ENCODE results near the gene ANO6. TPM values are rescaled to one million over a fixed set of nuclear protein-coding genes. Genes with fewer than 3 reads are reported as not detected.
A peak's percentile ranks its signal among the peaks of the same experiment; 100 is the strongest.

ANO6 gene
- total RNA-seq, 3 donors from 2014 or later, result 71.8 to 141 (median 76.5) TPM

DNA sequence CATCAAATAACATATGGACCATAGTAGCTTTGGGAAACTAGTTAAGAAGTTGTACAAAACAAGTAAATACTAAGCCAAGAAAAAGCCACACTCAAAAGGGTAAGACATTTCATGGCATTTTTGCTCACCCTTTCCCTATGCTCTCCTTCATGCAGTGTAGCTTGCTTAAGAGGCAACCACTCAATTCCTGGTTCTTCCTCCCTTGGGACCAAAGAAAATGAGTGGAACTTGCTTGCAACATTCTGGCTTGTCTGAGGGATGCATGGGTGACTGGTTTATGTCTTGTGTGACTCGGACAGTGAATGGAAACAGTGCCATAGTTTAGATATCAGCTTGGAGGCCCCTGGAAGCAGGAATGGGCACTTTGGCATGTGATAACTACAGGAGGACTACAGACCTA, 261.6 kb downstream of the ANO6 start:
- DNase-seq (ENCODE audit: low spot score in 2 of 2), result no peak
- no peaks in the 10 kb centered on the region for H3K27me3 ChIP-seq
- TF ChIP-seq POLR2AphosphoS5 (IDR thresholded peaks at IDR 0.05), result no peak
- TF ChIP-seq POLR2A (IDR thresholded peaks at IDR 0.05), result no peak
- TF ChIP-seq, protein P1, sequence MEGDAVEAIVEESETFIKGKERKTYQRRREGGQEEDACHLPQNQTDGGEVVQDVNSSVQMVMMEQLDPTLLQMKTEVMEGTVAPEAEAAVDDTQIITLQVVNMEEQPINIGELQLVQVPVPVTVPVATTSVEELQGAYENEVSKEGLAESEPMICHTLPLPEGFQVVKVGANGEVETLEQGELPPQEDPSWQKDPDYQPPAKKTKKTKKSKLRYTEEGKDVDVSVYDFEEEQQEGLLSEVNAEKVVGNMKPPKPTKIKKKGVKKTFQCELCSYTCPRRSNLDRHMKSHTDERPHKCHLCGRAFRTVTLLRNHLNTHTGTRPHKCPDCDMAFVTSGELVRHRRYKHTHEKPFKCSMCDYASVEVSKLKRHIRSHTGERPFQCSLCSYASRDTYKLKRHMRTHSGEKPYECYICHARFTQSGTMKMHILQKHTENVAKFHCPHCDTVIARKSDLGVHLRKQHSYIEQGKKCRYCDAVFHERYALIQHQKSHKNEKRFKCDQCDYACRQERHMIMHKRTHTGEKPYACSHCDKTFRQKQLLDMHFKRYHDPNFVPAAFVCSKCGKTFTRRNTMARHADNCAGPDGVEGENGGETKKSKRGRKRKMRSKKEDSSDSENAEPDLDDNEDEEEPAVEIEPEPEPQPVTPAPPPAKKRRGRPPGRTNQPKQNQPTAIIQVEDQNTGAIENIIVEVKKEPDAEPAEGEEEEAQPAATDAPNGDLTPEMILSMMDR (IDR thresholded peaks at IDR 0.05), result no peak
- no peak overlapping the region for H3K4me3 ChIP-seq
- no peaks in the 10 kb centered on the region for H3K9me3 ChIP-seq
- intact Hi-C loops (cut with DNase I; ENCODE audit: low total_unique reads), result no loop called here
- H3K4me1 ChIP-seq, result no peaks in the 10 kb centered on the region
- H3K27ac ChIP-seq, result no peak overlapping the region
- H3K36me3 ChIP-seq, result no peaks in the 10 kb centered on the region

GRCh38 chr12:45478931-45479330, 263.0 kb downstream of the ANO6 start:
- Histone ChIP-seq H3K9me3 (no peaks in the 10 kb centered on the region), H3K36me3 (no peaks in the 10 kb centered on the region), H3K4me3 (no peak overlapping the region), H3K4me1 (no peaks in the 10 kb centered on the region), H3K27me3 (no peaks in the 10 kb centered on the region), H3K27ac (no peak overlapping the region)
- intact Hi-C loops (cut with DNase I; ENCODE audit: low total_unique reads), result no loop called here
- TF ChIP-seq, protein P1 (IDR thresholded peaks at IDR 0.05), result no peak
- no peak for TF ChIP-seq POLR2AphosphoS5 (IDR thresholded peaks at IDR 0.05)
- TF ChIP-seq POLR2A (IDR thresholded peaks at IDR 0.05), result no peak
- no peak for DNase-seq (ENCODE audit: low spot score in 2 of 2)

- H3K27me3 ChIP-seq, result no peaks in the 10 kb centered on the region
- H3K36me3 ChIP-seq, result no peaks in the 10 kb centered on the region
- TF ChIP-seq, protein P1 (IDR thresholded peaks at IDR 0.05), result no peak
- TF ChIP-seq POLR2A (IDR thresholded peaks at IDR 0.05) (no peak), POLR2AphosphoS5 (IDR thresholded peaks at IDR 0.05) (no peak)
- H3K9me3 ChIP-seq, result no peaks in the 10 kb centered on the region
- no peak overlapping the region for H3K27ac ChIP-seq
- no peak for DNase-seq (ENCODE audit: low spot score in 2 of 2)
- H3K4me3 ChIP-seq, result no peak overlapping the region
- intact Hi-C loops (cut with DNase I; ENCODE audit: low total_unique reads), result no loop called here
- no peaks in the 10 kb centered on the region for H3K4me1 ChIP-seq
These were observed 265.9 kb downstream of the ANO6 start for GRCh38 chr12:45481746-45482145.

DNA sequence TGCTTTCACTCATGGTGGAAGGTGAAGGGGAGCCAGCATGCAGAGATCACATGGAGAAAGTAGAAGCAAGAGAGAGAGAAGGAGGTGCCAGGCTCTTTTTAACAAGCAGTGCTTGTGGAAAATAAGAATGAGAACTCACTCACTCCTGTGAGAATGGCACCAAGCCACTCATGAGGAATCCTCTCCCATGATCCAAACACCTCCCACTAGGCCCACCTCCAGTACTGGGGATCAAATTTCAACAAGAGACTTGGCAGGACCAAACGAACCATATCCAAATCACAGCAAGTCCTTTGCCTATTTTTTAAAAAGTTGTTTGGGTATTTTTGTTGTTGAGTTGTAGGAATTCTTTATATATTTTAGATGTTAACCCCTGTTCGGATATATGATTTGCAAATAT, 267.7 kb downstream of the ANO6 start:
- Histone ChIP-seq H3K36me3 (no peaks in the 10 kb centered on the region), H3K4me1 (no peaks in the 10 kb centered on the region), H3K9me3 (no peaks in the 10 kb centered on the region), H3K27ac (no peak overlapping the region), H3K4me3 (no peak overlapping the region), H3K27me3 (no peaks in the 10 kb centered on the region)
- DNase-seq (ENCODE audit: low spot score in 2 of 2), result peak in 1 of 2 donors; percentile 30
- intact Hi-C loops (cut with DNase I; ENCODE audit: low total_unique reads), result no loop called here
- TF ChIP-seq POLR2A (IDR thresholded peaks at IDR 0.05) (no peak), POLR2AphosphoS5 (IDR thresholded peaks at IDR 0.05) (no peak)
- TF ChIP-seq, protein P1 (IDR thresholded peaks at IDR 0.05), result no peak

Other genes starting within 250 kb of the ANO6 start
- under 1 TPM; 0.32 to 0.73 (median 0.33) TPM for gene DBX2, start 165.0 kb upstream of the ANO6 start, total RNA-seq

Data from breast epithelium (tissue), 4 donors.